GM18858 (cell line): Measurements from ENCODE around the gene ABCC10.
"Not testable (repeated sequence)": the region's sequence is repeated elsewhere in the genome, so short reads cannot be mapped to it uniquely, and the experiment has no call there.

Experiments
- ATAC-seq: cut with Tn5 transposase; IDR thresholded peaks from one replicate; pipeline ENCODE4 v1.9.1; 2021; ENCODE audit not compliant: unreplicated experiment

Gene ABCC10

GRCh38 chr6:43444582-43444981 lies 17.2 kb downstream of the ABCC10 start:
- ATAC-seq: no peak

DNA sequence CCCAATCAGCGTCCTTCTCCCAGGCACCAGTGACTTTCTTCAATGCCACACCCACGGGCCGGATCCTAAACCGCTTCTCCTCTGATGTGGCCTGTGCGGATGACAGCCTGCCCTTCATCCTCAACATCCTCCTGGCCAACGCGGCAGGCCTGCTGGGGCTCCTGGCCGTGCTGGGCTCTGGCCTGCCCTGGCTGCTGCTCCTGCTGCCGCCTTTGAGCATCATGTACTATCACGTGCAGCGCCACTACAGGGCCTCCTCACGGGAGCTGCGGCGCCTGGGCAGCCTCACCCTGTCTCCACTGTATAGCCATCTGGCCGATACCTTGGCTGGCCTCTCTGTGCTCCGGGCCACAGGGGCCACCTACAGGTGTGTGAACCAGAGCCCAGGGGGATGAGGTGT lies 18.2 kb downstream of the ABCC10 start:
- ATAC-seq: no peak

DNA sequence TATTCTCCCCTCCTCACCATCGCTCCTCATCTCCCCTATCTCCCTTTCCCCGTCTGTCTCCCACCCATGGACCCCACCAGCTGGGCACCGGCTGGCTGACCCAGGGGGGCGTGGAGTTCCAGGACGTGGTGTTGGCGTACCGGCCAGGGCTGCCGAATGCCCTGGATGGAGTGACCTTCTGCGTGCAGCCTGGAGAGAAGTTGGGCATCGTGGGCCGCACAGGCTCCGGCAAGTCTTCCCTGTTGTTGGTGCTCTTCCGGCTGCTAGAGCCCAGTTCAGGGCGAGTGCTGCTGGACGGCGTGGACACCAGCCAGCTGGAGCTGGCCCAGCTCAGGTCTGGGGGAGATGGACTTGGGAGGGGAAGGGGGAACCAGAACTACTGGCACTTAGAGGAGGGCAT lies 20.3 kb downstream of the ABCC10 start:
- ATAC-seq: no peak

- ATAC-seq: no peak
Measured at GRCh38 chr6:43448916-43449315, 21.6 kb downstream of the ABCC10 start.

GRCh38 chr6:43450699-43451131 lies 23.4 kb downstream of the ABCC10 start:
- ATAC-seq: no peak

- ATAC-seq: no peak
Measured at GRCh38 chr6:43451348-43451747, 24.0 kb downstream of the ABCC10 start.

DNA sequence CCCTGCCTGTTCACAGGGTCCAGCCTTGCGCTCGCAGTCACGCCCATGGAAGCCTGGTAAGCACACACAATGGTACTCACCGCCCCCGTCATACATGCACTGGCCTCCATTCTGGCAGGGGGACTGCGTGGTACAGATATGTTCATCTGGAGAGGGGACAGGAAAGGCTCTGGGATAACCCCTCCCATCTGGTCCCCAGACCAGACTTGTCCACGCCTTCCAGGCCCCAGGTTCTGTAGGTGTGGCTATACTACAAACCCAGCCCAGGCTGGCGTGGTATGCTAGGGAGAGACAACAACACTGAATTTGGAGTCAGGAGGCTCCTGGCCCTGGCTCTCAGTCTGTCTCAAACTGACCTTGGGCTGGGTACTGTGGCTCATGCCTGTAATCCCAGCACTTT lies 24.6 kb downstream of the ABCC10 start:
- ATAC-seq: no peak

DNA sequence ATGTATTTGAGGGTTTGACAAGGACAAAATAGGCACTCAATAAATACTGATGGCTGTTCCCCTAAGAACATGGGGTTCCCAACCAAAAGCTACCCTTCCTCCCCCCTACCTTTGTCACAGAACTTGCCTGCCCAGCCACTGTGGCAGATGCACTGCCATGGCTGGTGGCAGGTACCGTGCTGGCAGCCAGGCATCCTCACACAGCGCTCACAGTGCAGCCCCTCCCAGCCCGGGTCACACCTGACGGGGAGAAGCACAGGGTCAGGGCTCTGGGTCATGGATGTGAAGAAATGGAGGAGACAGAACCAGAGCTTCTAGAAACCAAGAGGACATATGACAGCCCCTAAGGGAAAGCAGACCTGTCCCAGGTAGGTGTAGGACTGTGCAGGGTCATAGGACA lies 25.6 kb downstream of the ABCC10 start:
- ATAC-seq: no peak

DNA sequence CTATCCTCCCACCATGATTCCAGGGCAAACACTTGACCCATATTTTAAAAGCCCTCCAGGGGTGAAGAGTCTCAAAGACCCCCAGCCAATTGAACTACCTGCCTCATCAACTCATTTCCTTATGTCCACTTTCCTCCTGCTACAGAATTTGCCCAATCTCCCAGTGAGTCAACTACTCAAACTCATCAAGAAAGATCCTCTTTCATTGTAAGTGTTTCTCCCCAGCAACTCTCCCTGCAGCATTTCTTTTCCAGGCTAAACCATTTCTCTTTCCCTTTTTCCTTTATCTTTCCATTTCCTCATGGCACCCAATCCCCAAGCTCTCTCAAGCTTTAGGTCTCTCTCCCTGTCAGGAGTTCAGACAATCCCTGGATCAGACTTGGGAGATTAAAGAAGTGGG lies 26.5 kb downstream of the ABCC10 start:
- ATAC-seq: no peak

DNA sequence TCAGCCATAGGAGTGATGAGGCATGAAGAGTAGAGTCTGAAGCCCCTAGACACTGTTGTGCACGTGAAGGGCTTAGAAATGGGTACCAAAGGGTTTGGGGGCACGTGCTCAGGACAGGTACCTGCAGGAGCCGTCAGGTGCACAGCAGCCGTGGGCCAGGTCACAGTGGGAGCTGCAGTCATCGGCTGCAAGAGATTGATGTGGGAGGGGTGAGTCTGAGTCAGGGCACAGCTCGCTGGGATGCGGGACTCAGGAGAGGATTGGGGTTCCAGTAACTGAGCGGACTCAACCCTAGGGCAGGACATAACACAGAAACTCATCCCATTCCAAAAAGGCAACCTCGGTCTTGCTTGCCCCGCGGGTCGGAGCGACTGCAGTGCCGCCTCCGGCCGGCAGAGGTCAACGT lies 27.0 kb downstream of the ABCC10 start:
- ATAC-seq: no peak

GRCh38 chr6:43454696-43455530 lies 27.6 kb downstream of the ABCC10 start:
- no peak for ATAC-seq

GRCh38 chr6:43455531-43456428 lies 28.4 kb downstream of the ABCC10 start, which contains the start of gene DLK2:
TSS of gene DLK2 (minus strand) at chr6:43455548. CDS start at chr6:43454825, 723 bp downstream.
- no peak for ATAC-seq

- no peak for ATAC-seq
Measured at GRCh38 chr6:43457643-43458042, 30.3 kb downstream of the ABCC10 start.

DNA sequence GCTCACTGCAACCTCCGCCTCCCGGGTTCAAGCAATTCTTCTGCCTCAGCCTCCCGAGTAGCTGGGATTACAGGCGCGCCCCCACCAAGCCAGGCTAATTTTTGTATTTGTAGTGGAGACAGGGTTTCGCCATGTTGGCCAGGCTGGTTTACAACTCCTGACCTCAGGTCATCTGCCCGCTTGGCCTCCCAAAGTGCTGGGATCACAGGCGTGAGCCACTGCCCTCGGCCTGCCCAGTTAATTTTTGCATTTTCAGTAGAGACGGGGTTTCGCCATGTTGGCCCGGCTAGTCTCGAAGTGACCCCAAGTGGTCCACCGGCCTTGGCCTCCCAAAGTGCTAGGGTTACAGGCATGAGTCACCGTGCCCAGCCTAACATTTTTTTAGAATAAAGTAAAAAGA lies 30.8 kb downstream of the ABCC10 start:
- ATAC-seq: not testable (repeated sequence)

DNA sequence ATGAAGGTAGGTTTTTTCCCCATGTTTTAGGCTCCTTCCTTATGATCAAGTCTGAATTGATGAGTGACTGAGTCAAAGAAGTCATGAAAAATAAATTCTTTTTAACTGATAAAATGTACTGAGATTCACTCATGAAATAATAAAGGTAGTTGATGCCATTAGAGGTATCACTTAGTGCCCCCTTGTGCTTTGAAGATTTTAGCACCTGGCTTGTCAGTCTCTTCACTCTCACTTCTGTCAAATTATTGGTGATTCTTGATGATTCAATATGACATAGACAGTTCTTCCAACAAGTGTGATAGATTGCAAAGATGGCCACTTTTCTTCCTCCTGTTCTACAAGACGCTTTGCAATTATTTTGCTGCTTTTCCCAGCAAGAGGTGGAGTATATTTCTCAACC lies 32.2 kb downstream of the ABCC10 start:
- ATAC-seq: no peak

DNA sequence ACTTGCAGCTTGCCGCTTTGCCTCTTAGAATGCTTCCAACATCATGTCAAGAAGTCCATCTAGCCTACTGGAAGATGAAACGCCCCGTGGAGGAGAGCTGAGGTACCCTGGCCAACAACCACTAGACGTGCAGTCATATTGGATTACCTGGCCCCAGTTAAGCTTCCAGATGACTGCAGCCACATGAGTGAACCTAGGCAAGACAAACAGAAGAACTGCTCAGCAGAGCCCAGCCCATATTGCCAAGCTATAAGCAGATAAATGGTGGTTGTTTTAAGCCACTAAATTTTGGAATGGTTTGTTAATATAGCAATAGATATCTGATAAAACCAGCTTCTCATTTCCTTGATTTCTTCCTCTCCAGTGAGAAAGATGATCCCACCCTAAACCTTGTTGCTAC lies 32.7 kb downstream of the ABCC10 start:
- no peak for ATAC-seq

DNA sequence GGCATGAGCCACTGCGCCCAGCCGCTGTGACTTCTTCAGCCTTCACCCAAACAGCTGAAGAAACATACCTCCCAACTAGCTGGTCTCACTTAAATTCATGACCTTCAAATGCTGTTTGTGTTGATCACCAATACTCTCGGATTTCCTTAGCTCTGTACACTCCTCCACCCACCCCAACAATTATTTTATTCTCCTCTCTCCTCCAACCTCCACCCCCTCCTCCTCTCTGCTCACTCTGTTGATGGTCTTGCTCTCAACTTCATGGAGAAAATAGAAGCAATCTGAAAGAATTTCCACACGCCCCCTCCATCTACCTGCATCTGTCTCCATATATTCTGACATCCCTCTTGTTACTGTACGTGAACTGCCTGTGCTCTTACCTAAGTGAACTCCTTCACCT lies 34.6 kb downstream of the ABCC10 start:
- ATAC-seq: no peak

DNA sequence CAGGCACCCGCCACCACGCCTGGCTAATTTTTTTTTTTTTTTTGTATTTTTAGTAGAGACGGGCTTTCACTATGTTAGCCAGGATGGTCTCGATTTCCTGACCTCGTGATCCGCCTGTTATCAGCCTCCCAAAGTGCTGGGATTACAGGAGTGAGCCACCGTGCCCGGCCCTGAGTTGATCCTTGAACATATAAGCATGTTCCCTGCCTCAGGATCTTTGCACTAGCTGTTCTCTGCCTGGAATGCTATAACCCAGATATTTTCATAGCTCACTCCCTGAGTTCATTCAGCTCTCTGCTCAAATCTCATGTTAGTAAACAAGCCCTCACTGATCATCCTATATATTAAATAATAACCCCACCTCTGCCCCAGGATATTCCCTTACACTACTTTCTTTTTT lies 37.0 kb downstream of the ABCC10 start:
- no peak for ATAC-seq

DNA sequence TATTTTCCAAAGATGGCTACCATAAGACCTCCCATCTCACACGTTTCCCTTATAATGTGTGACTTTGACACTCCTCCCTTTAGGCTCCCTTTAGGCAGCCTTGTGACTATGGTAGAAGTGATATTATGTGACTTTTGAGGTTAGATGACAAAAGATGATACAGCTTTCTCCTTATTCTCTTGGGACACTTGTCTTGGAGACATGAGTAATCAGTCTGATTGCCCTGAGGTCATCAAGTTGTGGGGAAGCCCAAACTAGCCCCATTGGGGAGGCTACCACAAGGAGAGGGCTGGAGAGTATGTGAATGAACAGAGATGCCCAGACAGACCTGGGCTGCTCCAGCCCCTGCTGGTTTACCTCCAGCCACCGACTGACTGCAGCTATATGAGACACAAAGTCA lies 38.6 kb downstream of the ABCC10 start:
- no peak for ATAC-seq

GRCh38 chr6:43467265-43467664 lies 39.9 kb downstream of the ABCC10 start:
- ATAC-seq: not testable (repeated sequence)

GRCh38 chr6:43467752-43468151 lies 40.4 kb downstream of the ABCC10 start:
- ATAC-seq: no peak

DNA sequence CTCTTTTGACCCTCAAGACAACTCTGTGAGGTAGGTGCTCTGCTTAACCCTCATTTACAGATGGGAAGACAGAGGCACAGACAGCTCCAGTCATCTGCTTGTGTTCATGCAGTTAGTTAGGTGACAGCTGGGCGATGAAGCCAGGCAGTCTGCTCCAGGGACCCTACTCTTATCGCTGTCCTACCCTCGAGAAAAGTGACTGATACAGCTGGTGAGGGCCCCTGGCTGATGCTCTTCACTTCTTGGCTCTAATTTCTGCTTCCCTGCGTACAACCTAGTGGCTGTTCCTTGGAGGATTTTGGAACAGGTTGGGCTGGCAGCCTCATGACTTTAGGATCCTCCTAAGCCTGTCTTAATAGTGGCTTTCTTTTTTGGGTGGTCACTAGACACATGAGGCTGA lies 40.9 kb downstream of the ABCC10 start:
- ATAC-seq: no peak
